Liver (tissue), 9 donors: ENCODE data around the gene KCP. TPM values are rescaled to one million over a fixed set of nuclear protein-coding genes. Genes with fewer than 3 reads are reported as not detected.
A peak's percentile ranks its signal among the peaks of the same experiment; 100 is the strongest.

Source experiments
- DNase-seq: peaks from one replicate; pipeline ENCODE4 v3.0.0-alpha.2; 2017; ENCODE audit warnings: low spot score
- H3K27ac ChIP-seq, 2 donors: one replicate each; pipeline ENCODE4 v1.7.0; 2013; ENCODE audit warnings: inconsistent platforms in 2 of 2, low read length in 2 of 2, control low read depth in 1 of 2, low read depth in 1 of 2, mild to moderate bottlenecking in 1 of 2
- H3K27me3 ChIP-seq, 4 donors: one replicate each; pipeline versions ENCODE4 v1.6.1 to v1.7.0; 2013; ENCODE audit warnings: low read length in 3 of 4, inconsistent platforms in 1 of 4, mild to moderate bottlenecking in 1 of 4, moderate library complexity in 1 of 4; ENCODE audit not compliant: control insufficient read depth in 4 of 4, insufficient read depth in 4 of 4
- H3K36me3 ChIP-seq, 4 donors: one replicate each; pipeline versions ENCODE4 v1.6.1 to v1.7.0; 2013; ENCODE audit warnings: low read length in 3 of 4, mild to moderate bottlenecking in 3 of 4, low read depth in 1 of 4, moderate library complexity in 1 of 4; ENCODE audit not compliant: control insufficient read depth in 4 of 4, insufficient read depth in 3 of 4
- H3K4me1 ChIP-seq, 4 donors: one replicate each; pipeline versions ENCODE4 v1.6.1 to v1.7.0; 2013; ENCODE audit warnings: low read length in 3 of 4, mild to moderate bottlenecking in 3 of 4, moderate library complexity in 1 of 4; ENCODE audit not compliant: control insufficient read depth in 4 of 4, insufficient read depth in 4 of 4
- H3K4me3 ChIP-seq, 3 donors: one replicate each; pipeline versions ENCODE4 v1.6.1 to v1.7.0; 2013; ENCODE audit warnings: low read length in 3 of 3, control low read depth in 1 of 3, low read depth in 1 of 3, mild to moderate bottlenecking in 1 of 3
- H3K9ac ChIP-seq, 2 donors: one replicate each; pipeline ENCODE4 v1.7.0; 2013; ENCODE audit warnings: low read length in 2 of 2, mild to moderate bottlenecking in 2 of 2, moderate library complexity in 2 of 2, control low read depth in 1 of 2, low read depth in 1 of 2
- H3K9me3 ChIP-seq, 4 donors: one replicate each; pipeline versions ENCODE4 v1.6.1 to v1.7.0; 2013; ENCODE audit warnings: low read length in 3 of 4; ENCODE audit not compliant: control insufficient read depth in 4 of 4
- EGR1 ChIP-seq, 2 donors: IDR thresholded peaks; 2 replicates each; pipeline ENCODE4 v1.6.1; 2016 to 2018; ENCODE audit warnings: antibody characterized with exemption in 2 of 2, low read depth in 2 of 2
- FOXA1 ChIP-seq: IDR thresholded peaks from 2 replicates; pipeline ENCODE4 v1.6.1; 2016; ENCODE audit warnings: antibody characterized with exemption
- FOXA2 ChIP-seq: IDR thresholded peaks from 2 replicates; pipeline ENCODE4 v1.6.1; 2016; ENCODE audit warnings: antibody characterized with exemption
- GABPA ChIP-seq, 2 donors: IDR thresholded peaks in 1 of 2; conservative IDR thresholded peaks in 1 of 2; 2 replicates each; pipeline ENCODE4 v1.6.1; 2016; ENCODE audit warnings: antibody characterized with exemption in 2 of 2, mild to moderate bottlenecking in 1 of 2, moderate library complexity in 1 of 2
- HNF4A ChIP-seq, 2 donors: conservative IDR thresholded peaks; 2 replicates each; pipeline ENCODE4 v1.6.1; 2016; ENCODE audit warnings: antibody characterized with exemption in 2 of 2, mild to moderate bottlenecking in 2 of 2
- HNF4G ChIP-seq: IDR thresholded peaks from 2 replicates; pipeline ENCODE4 v1.6.1; 2016; ENCODE audit warnings: antibody characterized with exemption
- JUND ChIP-seq, 2 donors: IDR thresholded peaks; 2 replicates each; pipeline ENCODE4 v1.6.1; 2016; ENCODE audit warnings: antibody characterized with exemption in 2 of 2
- MAX ChIP-seq: IDR thresholded peaks from 2 replicates; pipeline ENCODE4 v1.6.1; 2016; ENCODE audit warnings: antibody characterized with exemption
- RAD21 ChIP-seq, 2 donors: IDR thresholded peaks; 2 replicates each; pipeline ENCODE4 v1.6.1; 2016; ENCODE audit warnings: antibody characterized with exemption in 2 of 2, mild to moderate bottlenecking in 2 of 2
- REST ChIP-seq: IDR thresholded peaks from 2 replicates; pipeline ENCODE4 v1.6.1; 2016; ENCODE audit warnings: antibody characterized with exemption, mild to moderate bottlenecking
- RXRA ChIP-seq, 2 donors: IDR thresholded peaks; 2 replicates each; pipeline ENCODE4 v1.6.1; 2017 to 2018; ENCODE audit warnings: antibody characterized with exemption in 2 of 2, mild to moderate bottlenecking in 1 of 2
- SP1 ChIP-seq: IDR thresholded peaks from 2 replicates; pipeline ENCODE4 v1.6.1; 2018; ENCODE audit warnings: antibody characterized with exemption, mild to moderate bottlenecking
- TAF1 ChIP-seq: conservative IDR thresholded peaks from 2 replicates; pipeline ENCODE4 v1.6.1; 2016; ENCODE audit warnings: antibody characterized with exemption, mild to moderate bottlenecking
- YY1 ChIP-seq: IDR thresholded peaks from 2 replicates; pipeline ENCODE4 v1.6.1; 2016; ENCODE audit warnings: antibody characterized with exemption, mild to moderate bottlenecking
- WGBS: extraction: QIAGEN DNeasy Blood & Tissue Kit; methylation state at CpG from one replicate; pipeline ENCODE4 v1.1.7; 2013; 5-methylcytosine and 5-hydroxymethylcytosine counted together
- polyA plus RNA-seq, 2 donors: library from polyadenylated mRNA; stranded (reverse) in 1 of 2; unstranded in 1 of 2; fragments of 200-250 nt in 1 of 2; fragments of >200 nt in 1 of 2; fragmentation: Nextera tagmentation in 1 of 2; extraction: Ambion mirVana in 1 of 2; gene quantifications; one replicate each; pipeline versions ENCODE4 v1.2.1 to v1.2.3, GENCODE V29; 2013 to 2015
- total RNA-seq, 2 donors: library from RNA; depleted of rRNA; stranded (reverse); fragments of >200 nt; gene quantifications; one replicate each; pipeline ENCODE4 v1.2.3, GENCODE V29; 2014
- TF ChIP-seq, protein P1 (sequence below): IDR thresholded peaks from 2 replicates; pipeline ENCODE4 v1.6.1; 2016; ENCODE audit warnings: antibody characterized with exemption
- TF ChIP-seq, protein P2 (sequence below): fragments of 150-350 bp; IDR thresholded peaks from 2 replicates; pipeline ENCODE4 v1.5.1; 2017; ENCODE audit warnings: improper control_type of control experiment, low read depth, low read length; ENCODE audit not compliant: missing input control
- donor health status: healthy.
- donor health status: healthy.
- donor health status: healthy.
- donor health status: healthy.
- donor health status: healthy.

KCP gene
- total and polyA plus RNA-seq, 4 donors = 0.02 to 0.08 (median 0.05) TPM; not detected in 1

- TF ChIP-seq SP1 (no peak), FOXA1 (no peak), RXRA (IDR thresholded peaks at IDR 0.05) (no peak), REST (no peak), RAD21 (IDR thresholded peaks at IDR 0.05) (no peak), MAX (no peak), HNF4A (conservative IDR thresholded peaks at IDR 0.05) (no peak), GABPA (IDR thresholded peaks at IDR 0.05 in 1 of 2, conservative IDR thresholded peaks at IDR 0.05 in 1 of 2) (no peak), EGR1 (IDR thresholded peaks at IDR 0.05; ENCODE audit: low read depth in 2 of 2) (no peak), HNF4G (no peak), YY1 (no peak), FOXA2 (no peak), TAF1 (no peak), JUND (IDR thresholded peaks at IDR 0.05) (no peak)
- TF ChIP-seq, protein P1, sequence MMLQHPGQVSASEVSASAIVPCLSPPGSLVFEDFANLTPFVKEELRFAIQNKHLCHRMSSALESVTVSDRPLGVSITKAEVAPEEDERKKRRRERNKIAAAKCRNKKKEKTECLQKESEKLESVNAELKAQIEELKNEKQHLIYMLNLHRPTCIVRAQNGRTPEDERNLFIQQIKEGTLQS = no peak
- TF ChIP-seq, protein P2, sequence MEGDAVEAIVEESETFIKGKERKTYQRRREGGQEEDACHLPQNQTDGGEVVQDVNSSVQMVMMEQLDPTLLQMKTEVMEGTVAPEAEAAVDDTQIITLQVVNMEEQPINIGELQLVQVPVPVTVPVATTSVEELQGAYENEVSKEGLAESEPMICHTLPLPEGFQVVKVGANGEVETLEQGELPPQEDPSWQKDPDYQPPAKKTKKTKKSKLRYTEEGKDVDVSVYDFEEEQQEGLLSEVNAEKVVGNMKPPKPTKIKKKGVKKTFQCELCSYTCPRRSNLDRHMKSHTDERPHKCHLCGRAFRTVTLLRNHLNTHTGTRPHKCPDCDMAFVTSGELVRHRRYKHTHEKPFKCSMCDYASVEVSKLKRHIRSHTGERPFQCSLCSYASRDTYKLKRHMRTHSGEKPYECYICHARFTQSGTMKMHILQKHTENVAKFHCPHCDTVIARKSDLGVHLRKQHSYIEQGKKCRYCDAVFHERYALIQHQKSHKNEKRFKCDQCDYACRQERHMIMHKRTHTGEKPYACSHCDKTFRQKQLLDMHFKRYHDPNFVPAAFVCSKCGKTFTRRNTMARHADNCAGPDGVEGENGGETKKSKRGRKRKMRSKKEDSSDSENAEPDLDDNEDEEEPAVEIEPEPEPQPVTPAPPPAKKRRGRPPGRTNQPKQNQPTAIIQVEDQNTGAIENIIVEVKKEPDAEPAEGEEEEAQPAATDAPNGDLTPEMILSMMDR = no peak
- Histone ChIP-seq H3K9ac (no peak overlapping the region), H3K27me3 (no peaks in the 10 kb centered on the region), H3K9me3 (no peaks in the 10 kb centered on the region), H3K27ac (no peak overlapping the region), H3K4me3 (no peak overlapping the region), H3K4me1 (peaks cover 2 to 18% (median 4%) of the 10 kb centered on the region in 4 donors), H3K36me3 (no peaks in the 10 kb centered on the region)
- DNase-seq = no peak
- WGBS = 90% methylated on average over 5 of the region's 5 CpGs
Measured at GRCh38 chr7:128906001-128906765, 4.3 kb downstream of the KCP start.

DNA sequence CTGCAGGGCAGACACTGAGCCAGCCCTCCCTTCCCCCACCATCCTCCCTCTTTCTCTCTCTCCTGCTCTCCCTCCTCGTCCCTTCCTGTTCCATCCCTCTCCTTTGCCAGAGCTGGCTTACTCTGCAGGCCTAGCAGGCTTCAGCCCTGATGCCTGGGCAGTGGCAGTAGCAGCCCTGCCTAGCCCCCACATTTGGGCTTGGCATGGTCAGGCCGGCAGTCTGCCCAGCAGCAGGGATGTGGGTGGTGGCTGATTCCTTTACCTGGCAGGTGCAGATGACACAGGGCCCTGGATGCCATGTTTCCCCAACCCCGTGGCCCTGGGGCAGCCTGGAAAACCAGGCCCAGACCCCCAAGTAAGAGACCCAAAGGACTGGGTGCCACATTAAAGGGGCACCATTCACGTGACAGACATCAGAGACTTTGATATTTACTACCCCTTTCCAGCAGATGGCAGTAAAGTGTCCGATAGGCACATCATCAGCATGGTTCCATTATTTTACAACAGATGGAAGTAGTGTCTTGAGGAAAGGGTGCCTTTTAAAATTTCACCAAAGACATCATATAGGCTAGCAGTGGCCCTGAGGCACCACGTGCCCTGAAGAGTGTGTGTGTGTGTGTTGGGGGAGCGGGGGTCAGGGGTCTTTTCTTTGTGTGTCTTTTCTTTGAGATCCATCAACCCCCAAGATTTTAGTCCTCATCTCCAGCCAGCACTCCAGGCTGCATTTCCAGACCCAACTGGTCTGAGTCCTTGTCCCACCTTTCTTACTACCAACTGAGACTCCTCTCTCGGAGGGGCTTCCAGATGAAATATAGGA lies 5.9 kb downstream of the KCP start:
- TF ChIP-seq, protein P2 = peak; percentile 58
- TF ChIP-seq SP1 (no peak), RAD21 (IDR thresholded peaks at IDR 0.05) (peak; percentile 88)
- H3K9me3 ChIP-seq = no peaks in the 10 kb centered on the region
- no peaks in the 10 kb centered on the region for H3K27me3 ChIP-seq
- WGBS = 29% methylated on average over 8 of the region's 8 CpGs
- H3K36me3 ChIP-seq = no peaks in the 10 kb centered on the region
- no peak for DNase-seq
- no peak overlapping the region for H3K4me3 ChIP-seq
- no peak overlapping the region for H3K9ac ChIP-seq
- peaks cover 0 to 12% (median 6%) of the 10 kb centered on the region in 4 donors for H3K4me1 ChIP-seq
- no peak overlapping the region for H3K27ac ChIP-seq
